NCI-H146 treated with DMSO at 0.1 percent for 48 hours (cell line): ENCODE results near the gene DNLZ.
"Not testable (repeated sequence)": the region's sequence is repeated elsewhere in the genome, so short reads cannot be mapped to it uniquely, and the experiment has no call there.

Experiments
- DNase-seq: peaks from one replicate; lab custom pipeline; 2025; ENCODE audit not compliant: unreplicated experiment; lab: John Stamatoyannopoulos, UW

The DNLZ gene

GRCh38 chr9:136361047-136361753 is 2.3 kb downstream of the DNLZ start:
- DNase-seq = no peak

DNA sequence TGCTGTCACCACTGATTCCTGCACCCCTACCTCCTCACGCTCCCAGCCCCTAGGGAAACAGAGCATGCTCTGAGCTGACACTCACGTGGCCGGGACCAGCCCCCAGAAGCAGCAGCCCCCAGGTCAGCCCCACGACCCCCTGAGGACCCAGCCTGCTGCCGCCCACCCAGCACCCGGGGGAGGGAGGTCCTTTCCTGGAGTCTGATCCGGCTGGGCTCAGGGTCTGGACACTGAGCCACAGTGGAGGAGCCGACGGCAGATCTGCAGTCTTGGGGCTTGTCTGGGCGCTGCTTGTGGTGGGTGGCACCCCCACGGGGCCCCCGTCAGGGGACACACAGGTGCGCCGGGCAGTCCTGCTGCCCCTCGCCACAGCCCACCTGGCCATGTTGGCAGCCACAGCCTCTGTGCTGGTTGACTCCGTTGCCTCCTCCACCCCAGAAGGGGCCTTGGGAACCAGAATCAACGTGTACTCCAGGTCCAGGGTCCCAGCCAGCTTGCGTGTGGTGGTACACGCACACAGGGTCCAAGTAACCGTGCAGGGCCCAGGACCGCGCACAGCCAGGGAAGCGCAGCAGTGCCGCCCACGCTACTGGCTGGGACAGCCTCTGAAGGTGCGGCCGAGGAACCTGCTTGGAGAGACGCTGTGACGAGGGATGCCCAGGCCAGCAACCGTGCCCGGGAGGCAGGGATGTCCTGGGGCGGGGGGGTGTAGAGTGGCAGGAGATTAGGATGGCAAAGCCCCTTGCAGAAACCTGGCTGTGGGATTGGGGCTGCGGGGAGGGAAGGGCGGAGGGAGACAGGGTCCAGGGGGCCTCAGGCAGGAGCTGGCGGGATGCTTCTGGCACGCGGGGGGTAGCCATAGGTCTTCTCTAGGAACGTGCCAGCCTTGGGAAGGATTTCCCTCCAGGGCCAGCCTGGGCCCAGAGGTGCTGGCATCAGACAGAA is 3.5 kb downstream of the DNLZ start:
- no peak for DNase-seq

- DNase-seq = no peak
Observed at GRCh38 chr9:136358888-136359287, 4.7 kb downstream of the DNLZ start.

DNA sequence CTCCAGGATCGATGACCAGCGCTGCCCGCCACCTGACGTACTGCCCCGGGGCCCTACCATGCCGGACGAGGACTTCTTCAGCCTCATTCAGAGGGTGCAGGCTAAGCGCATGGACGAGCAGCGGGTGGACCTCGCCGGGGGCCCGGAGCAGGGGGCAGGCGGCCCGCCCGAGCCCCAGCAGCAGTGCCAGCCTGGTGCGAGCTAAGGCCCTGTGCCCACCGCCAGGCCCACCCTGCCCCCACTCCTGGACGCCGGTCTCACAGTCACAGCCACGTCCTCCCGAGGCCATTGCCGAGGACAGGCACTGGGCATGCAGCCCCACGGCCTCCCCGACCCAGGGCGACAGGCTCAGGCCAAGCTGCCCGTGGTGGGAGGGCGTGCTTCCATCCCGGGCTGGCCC is 5.5 kb downstream of the DNLZ start:
- DNase-seq = no peak

DNA sequence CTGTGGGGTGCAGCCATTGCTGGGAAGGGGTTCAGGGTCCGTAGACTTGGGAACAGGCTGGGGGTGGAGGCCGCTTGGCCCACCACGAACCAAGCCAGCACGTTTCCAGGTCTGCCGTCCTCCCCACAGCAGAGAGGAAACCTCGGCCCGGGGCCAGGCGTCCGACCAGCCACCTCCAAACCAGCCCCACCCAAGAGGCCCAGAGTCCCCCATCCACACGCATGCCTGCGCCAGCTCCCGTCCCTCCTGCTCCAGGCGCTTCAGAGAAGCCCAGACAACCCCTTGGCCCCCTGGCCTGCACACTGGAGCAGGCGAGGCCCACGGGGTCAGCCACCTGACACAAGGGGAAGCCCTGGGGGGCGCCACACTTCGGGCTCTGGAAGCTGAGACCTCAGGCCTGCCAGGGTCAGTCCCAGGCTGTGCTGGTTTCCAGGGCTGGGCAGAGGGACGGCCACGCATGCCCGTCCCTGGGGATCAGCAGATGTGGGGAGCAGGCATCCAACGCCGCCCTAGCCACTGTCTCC is 6.3 kb downstream of the DNLZ start:
- DNase-seq = no peak

DNA sequence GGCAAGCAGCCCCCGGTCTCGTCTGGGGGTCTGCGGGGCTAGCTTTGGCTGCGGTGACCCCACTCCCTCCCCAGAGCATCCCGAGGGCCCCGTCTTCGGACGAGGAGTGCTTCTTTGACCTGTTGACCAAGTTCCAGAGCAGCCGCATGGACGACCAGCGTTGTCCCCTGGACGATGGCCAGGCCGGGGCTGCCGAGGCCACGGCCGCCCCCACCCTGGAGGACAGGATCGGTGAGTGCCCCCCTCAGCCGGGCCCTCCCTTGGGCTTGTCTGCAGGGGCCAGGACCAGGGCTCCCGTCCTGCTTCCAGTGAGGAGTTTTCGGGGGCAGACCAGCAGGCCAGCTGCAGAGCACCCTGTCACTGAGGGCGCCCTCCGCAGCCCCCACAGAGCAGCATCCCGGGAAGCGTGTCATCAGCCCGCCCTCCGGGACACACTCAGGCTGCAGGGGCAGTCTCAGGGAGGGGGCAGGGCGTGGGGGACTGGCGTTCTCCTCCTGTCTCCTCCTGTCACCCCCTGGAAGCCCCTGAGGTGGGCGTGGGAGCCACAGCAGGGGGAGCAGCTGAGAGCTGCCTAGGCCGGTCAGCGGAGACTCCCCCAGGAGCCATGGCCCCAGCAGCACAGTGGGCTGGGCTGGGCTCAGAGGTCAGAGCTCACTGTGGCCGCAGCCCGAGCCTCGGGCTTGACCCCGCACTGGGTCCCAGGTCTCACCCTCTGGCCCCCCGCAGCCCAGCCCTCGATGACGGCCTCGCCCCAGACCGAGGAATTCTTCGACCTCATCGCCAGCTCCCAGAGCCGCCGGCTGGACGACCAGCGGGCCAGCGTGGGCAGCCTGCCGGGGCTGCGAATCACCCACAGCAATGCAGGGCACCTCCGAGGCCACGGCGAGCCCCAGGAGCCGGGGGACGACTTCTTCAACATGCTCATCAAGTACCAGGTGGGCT is 7.7 kb downstream of the DNLZ start:
- no peak for DNase-seq

GRCh38 chr9:136354592-136355085 is 8.9 kb downstream of the DNLZ start:
- no peak for DNase-seq

DNA sequence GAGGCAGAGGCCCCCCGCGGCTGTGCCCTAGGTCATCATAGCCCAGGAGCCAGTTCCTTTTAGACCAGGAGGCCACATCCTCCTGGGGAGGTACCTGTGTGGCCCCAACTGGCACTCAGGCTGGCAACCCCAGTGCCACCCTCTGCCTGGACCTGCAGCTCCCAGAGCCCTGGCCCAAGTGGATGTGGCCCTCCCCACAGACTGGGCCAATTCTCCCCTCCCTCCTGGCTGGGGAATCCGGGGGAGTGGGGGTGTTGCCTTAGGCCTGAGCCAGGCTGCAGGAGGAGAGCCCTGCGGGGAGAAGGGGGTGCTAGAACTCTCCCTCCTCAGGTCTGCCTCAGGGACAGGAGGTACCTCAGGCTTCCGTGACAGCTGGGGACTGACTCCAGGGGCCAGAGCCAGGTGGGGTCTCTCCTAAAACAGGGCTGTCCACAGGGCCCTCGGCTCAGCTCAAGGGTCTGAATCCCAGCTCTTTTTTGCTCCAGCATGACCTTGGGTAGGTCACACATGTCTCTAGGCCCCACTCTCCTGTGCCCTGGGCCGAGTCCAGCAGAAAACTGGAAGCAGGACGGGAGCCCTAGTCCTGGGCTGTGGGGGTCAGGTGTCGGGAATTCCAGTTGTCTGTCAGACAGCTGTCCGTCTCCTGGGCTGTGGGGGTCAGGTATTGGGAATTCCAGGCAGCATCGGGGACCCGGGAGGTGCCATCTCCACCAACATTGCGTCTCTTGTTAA is 9.6 kb downstream of the DNLZ start:
- no peak for DNase-seq

- DNase-seq = no peak
Observed at GRCh38 chr9:136353088-136353487, 10.5 kb downstream of the DNLZ start.

GRCh38 chr9:136352682-136353081 is 10.9 kb downstream of the DNLZ start:
- DNase-seq = no peak

DNA sequence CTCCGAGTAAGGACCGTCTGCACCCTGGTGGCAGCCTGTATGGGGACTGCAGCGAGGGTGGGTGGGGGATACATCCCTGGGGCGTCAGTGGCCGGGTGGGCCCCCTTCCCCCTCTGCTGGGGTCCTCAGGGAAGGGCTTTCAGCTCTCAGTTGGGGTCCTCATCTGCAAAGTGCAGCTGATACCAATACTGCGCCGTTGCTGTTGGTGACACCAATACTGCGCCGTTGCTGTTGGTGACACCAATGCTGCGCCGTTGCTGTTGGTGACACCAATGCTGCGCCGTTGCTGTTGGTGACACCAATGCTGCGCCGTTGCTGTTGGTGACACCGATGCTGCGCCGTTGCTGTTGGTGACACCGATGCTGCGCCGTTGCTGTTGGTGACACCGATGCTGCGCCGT is 11.7 kb downstream of the DNLZ start:
- not testable (repeated sequence) for DNase-seq

- no peak for DNase-seq
Observed at GRCh38 chr9:136351252-136351800, 12.2 kb downstream of the DNLZ start.

GRCh38 chr9:136349546-136349945 is 14.0 kb downstream of the DNLZ start:
- no peak for DNase-seq

- DNase-seq = no peak
Observed at GRCh38 chr9:136348691-136349090, 14.9 kb downstream of the DNLZ start.

- no peak for DNase-seq
Observed at GRCh38 chr9:136347472-136348256, 15.9 kb downstream of the DNLZ start.

GRCh38 chr9:136346927-136347465 is 16.5 kb downstream of the DNLZ start:
- DNase-seq = no peak

- DNase-seq = no peak
Observed at GRCh38 chr9:136346157-136346481, 17.4 kb downstream of the DNLZ start.

DNA sequence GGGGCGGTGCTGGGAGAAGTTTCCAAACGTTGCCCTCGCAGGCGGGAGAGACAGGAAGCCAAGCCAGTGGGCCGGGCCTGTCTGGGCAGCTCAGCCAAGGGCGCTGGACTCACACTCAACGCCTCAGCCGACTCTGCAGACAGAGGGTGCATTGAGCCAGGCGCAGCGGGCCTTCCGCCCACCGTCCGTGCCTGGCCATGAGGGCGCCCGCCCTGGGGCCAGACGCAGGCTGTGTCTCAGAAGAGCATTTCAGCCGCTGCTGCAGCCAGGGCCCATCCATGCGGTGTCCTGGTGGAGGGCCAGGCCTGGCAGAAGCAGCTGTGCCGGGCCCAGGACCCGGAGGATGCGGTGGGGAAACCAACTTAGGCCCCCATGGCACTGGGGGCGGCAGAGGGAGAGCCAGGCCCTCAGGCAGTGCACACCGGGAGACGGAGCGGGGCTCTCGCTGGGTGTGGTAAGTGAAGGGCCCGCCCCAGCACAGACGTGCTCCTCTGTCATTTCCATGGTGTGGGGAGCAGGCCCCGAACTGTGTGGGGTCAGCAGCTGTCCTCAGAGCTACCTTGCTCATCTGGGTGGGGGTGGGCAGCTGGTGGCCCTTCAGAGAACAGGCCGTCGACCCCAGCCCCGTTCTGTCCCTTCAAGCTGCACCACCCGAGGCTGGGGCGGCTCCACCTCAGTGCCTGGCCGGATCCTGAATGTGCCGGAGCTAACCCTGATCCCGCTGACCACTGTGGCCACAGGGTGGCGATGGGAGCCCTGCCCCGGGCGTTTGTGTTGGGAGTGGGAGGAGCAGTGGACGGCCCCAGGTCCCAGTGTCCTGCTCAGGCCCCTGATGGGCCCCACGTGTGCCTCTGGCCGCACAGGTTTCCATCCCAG is 18.0 kb downstream of the DNLZ start:
- DNase-seq = no peak
